Dendritic cell treated with granulocyte-macrophage colony-stimulating factor and Interleukin-4, amounts not matched to agents 40 ng/mL and 50 ng/mL, for 4 days (primary cell): ENCODE data around the gene RSRC2.
"Not testable (repeated sequence)": the region's sequence is repeated elsewhere in the genome, so short reads cannot be mapped to it uniquely, and the experiment has no call there.

Source experiments
- H3K27ac Mint-ChIP-seq: one replicate; pipeline ENCODE4 v1.8.0; 2022; ENCODE audit warnings: mild to moderate bottlenecking, mixed read lengths
- H3K27me3 Mint-ChIP-seq: one replicate; pipeline ENCODE4 v1.8.0; 2022; ENCODE audit warnings: mild to moderate bottlenecking, mixed read lengths
- H3K36me3 Mint-ChIP-seq: one replicate; pipeline ENCODE4 v1.8.0; 2022; ENCODE audit warnings: low read depth, mixed read lengths
- H3K4me1 Mint-ChIP-seq: one replicate; pipeline ENCODE4 v1.8.0; 2022; ENCODE audit warnings: low read depth, mixed read lengths
- H3K4me3 Mint-ChIP-seq: one replicate; pipeline ENCODE4 v1.8.0; 2022; ENCODE audit warnings: mild to moderate bottlenecking, moderate library complexity, mixed read lengths
- H3K9me3 Mint-ChIP-seq: one replicate; pipeline ENCODE4 v1.8.0; 2022; ENCODE audit warnings: mixed read lengths
- intact Hi-C: fragments of 100-400 bp; cut with micrococcal nuclease; formaldehyde crosslinking; loops from one replicate; pipeline ENCODE4 v1.15.0; 2022

RSRC2 gene, protein sequence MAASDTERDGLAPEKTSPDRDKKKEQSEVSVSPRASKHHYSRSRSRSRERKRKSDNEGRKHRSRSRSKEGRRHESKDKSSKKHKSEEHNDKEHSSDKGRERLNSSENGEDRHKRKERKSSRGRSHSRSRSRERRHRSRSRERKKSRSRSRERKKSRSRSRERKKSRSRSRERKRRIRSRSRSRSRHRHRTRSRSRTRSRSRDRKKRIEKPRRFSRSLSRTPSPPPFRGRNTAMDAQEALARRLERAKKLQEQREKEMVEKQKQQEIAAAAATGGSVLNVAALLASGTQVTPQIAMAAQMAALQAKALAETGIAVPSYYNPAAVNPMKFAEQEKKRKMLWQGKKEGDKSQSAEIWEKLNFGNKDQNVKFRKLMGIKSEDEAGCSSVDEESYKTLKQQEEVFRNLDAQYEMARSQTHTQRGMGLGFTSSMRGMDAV

GRCh38 chr12:122526683-122527477 lies at the start of gene RSRC2, which contains the start of gene KNTC1:
Gene RSRC2 (minus strand): TSS chr12:122526936. CDS start chr12:122526853, 83 bp downstream.
Gene KNTC1 (plus strand): TSS chr12:122527249. CDS start chr12:122530064, 2,815 bp downstream.
- Mint-ChIP-seq H3K4me3 (no peak within 1 kb of the TSS), H3K27ac (no peak within 1 kb of the TSS), H3K4me1 (peaks cover 9% of the 10 kb centered on the region), H3K27me3 (no peaks in the 10 kb centered on the region), H3K36me3 (peaks cover 29% of the 10 kb centered on the region), H3K9me3 (no peaks in the 10 kb centered on the region)
- intact Hi-C loops = loop anchor here (1.0 kb wide), 2 partner anchors 26 to 261 kb away; partner anchors contain the start of gene VPS33A

- H3K27me3 Mint-ChIP-seq = no peaks in the 10 kb centered on the region
- H3K4me3 Mint-ChIP-seq = no peak overlapping the region
- intact Hi-C loops = no loop called here
Observed at GRCh38 chr12:122571821-122572220, 45.1 kb upstream of the RSRC2 start.

GRCh38 chr12:122570006-122570405 lies 43.3 kb upstream of the RSRC2 start:
- H3K4me3 Mint-ChIP-seq, H3K27me3 Mint-ChIP-seq, H3K27ac Mint-ChIP-seq, H3K9me3 Mint-ChIP-seq, intact Hi-C loops, H3K4me1 Mint-ChIP-seq: not testable (repeated sequence)
- peaks cover 68% of the 10 kb centered on the region for H3K36me3 Mint-ChIP-seq

More at GRCh38 chr12:122571821-122572220, 45.1 kb upstream of the RSRC2 start:
- no peaks in the 10 kb centered on the region for H3K9me3 Mint-ChIP-seq
- H3K4me1 Mint-ChIP-seq = no peaks in the 10 kb centered on the region
- H3K36me3 Mint-ChIP-seq = peaks cover 79% of the 10 kb centered on the region
- H3K27ac Mint-ChIP-seq = no peak overlapping the region

GRCh38 chr12:122569288-122569687 lies 42.6 kb upstream of the RSRC2 start:
- Mint-ChIP-seq H3K27me3 (no peaks in the 10 kb centered on the region), H3K36me3 (peaks cover 61% of the 10 kb centered on the region), H3K27ac (no peak overlapping the region), H3K4me1 (no peaks in the 10 kb centered on the region), H3K4me3 (no peak overlapping the region), H3K9me3 (no peaks in the 10 kb centered on the region)
- intact Hi-C loops = no loop called here

DNA sequence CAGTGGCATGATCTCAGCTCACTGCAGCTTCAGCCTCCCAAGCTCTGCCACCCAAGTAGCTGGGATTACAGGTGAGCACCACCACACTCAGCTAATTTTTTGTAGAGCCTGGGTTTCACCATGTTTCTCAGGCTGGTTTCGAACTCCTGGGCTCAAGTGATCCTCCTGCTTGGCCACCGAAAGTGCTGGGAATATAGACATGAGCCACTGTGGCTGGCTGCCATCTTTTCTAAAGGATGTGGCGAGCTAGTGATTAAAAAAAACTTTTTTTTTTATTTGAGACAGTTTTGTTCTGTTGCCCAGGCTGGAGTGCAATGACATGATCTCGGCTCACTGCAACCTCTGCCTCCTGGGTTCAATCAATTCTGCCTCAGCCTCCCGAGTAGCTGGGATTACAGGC lies 40.1 kb upstream of the RSRC2 start:
- intact Hi-C loops, H3K4me1 Mint-ChIP-seq, H3K27me3 Mint-ChIP-seq: not testable (repeated sequence)

GRCh38 chr12:122563361-122563760 lies 36.6 kb upstream of the RSRC2 start:
- H3K9me3 Mint-ChIP-seq = no peaks in the 10 kb centered on the region
- peaks cover 40% of the 10 kb centered on the region for H3K36me3 Mint-ChIP-seq
- H3K4me1 Mint-ChIP-seq = peaks cover 6% of the 10 kb centered on the region
- no peaks in the 10 kb centered on the region for H3K27me3 Mint-ChIP-seq
- intact Hi-C loops = no loop called here
- no peak overlapping the region for H3K4me3 Mint-ChIP-seq
- H3K27ac Mint-ChIP-seq = no peak overlapping the region

More for the DNA sequence above, 40.1 kb upstream of the RSRC2 start:
- H3K36me3 Mint-ChIP-seq = peaks cover 60% of the 10 kb centered on the region
- H3K4me3 Mint-ChIP-seq, H3K9me3 Mint-ChIP-seq, H3K27ac Mint-ChIP-seq: not testable (repeated sequence)

DNA sequence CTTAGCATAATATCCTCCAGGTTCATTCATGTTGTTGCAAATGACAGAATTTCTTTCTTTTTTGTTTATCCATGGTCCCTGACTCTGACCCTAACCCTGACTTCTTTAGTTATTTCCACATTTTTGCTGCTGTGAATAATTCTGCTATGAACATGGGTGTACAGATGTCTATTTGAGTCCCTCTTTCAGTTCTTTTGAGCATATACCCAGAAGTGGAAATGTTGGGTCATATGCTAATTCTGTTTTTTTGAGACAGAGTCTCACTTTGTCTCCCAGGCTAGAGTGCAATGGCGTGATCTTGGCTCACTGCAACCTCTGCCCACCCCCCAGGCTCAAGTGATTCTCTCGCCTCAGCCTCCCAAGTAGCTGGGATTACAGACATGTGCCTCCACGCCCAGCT lies 33.4 kb upstream of the RSRC2 start:
- Mint-ChIP-seq H3K36me3 (peaks cover 50% of the 10 kb centered on the region), H3K4me3 (no peak overlapping the region), H3K9me3 (no peaks in the 10 kb centered on the region), H3K27ac (peak overlapping the region; percentile 50), H3K4me1 (peaks cover 6% of the 10 kb centered on the region), H3K27me3 (no peaks in the 10 kb centered on the region)
- intact Hi-C loops = no loop called here

DNA sequence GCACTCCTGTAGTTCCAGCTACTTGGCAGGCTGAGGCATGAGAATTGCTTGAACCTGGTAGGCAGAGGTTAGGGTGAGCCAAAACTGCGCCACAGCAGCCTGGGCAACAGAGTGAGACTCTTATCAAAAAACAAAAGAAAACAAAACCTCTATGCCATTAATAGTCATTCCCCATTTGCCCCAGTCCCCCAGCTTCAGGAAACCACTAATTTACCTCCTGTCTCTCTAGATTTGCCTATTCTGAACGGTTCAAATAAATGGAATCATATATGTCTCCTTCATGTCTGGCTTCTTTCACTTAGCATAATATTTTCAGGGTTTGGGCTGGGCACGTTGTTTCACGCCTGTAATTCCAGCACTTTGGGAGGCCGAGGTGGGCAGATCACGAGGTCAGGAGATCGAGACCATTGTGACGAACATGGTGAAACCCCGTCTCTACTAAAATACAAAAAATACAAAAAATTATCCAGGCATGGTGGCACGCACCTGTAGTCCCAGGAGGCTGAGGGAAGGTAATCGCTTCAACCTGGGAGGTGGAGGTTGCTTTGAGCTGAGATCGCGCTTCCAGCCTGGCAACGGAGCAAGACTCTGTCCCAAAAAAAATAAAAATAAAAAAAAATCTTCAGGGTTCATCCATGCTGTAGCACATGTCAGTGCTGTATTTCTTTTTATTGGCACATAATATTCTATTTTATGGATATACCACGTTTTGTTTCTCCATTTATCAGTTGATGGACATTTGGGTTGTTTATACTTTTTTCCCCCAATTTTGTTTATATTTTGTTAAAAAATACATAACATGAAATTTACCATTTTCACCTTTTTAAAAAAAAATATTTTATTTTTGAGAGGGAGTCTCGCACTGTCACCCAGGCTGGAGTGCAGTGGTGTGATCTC lies 32.3 kb upstream of the RSRC2 start:
- Mint-ChIP-seq H3K36me3 (peaks cover 50% of the 10 kb centered on the region), H3K27ac (no peak overlapping the region), H3K4me3 (no peak overlapping the region), H3K27me3 (no peaks in the 10 kb centered on the region), H3K9me3 (no peaks in the 10 kb centered on the region), H3K4me1 (peaks cover 6% of the 10 kb centered on the region)
- intact Hi-C loops = no loop called here

GRCh38 chr12:122547330-122547729 lies 20.6 kb upstream of the RSRC2 start:
- no peaks in the 10 kb centered on the region for H3K9me3 Mint-ChIP-seq
- H3K4me3 Mint-ChIP-seq = no peak overlapping the region
- no peaks in the 10 kb centered on the region for H3K27me3 Mint-ChIP-seq
- intact Hi-C loops = no loop called here
- H3K4me1 Mint-ChIP-seq = no peaks in the 10 kb centered on the region
- no peak overlapping the region for H3K27ac Mint-ChIP-seq
- H3K36me3 Mint-ChIP-seq = peaks cover 35% of the 10 kb centered on the region

- intact Hi-C loops = no loop called here
- no peaks in the 10 kb centered on the region for H3K4me1 Mint-ChIP-seq
- no peaks in the 10 kb centered on the region for H3K9me3 Mint-ChIP-seq
- H3K36me3 Mint-ChIP-seq = peaks cover 38% of the 10 kb centered on the region
- H3K27ac Mint-ChIP-seq = no peak overlapping the region
- no peak overlapping the region for H3K4me3 Mint-ChIP-seq
- no peaks in the 10 kb centered on the region for H3K27me3 Mint-ChIP-seq
Observed at GRCh38 chr12:122545855-122546254, 19.1 kb upstream of the RSRC2 start.

DNA sequence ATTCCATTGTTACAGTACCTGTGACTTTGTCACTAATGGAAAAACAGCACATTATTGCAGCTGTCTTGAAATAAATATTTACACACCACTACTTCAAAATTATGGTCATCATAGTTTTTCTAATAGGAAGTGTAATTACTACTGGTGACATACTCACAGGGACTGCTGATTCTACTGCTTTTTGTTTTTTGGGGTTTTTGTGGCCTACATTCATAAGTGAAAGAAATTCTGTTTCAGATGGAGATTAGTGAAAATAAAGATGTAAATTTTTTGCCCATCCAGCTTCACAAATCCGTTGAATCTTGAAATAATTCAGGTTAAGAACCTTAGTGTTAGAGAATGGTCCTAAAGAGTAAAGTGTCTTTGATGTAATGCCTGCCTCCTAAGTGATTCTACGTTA lies 17.8 kb upstream of the RSRC2 start:
- no peaks in the 10 kb centered on the region for H3K9me3 Mint-ChIP-seq
- no peaks in the 10 kb centered on the region for H3K27me3 Mint-ChIP-seq
- H3K4me3 Mint-ChIP-seq = no peak overlapping the region
- intact Hi-C loops = no loop called here
- H3K4me1 Mint-ChIP-seq = no peaks in the 10 kb centered on the region
- peaks cover 40% of the 10 kb centered on the region for H3K36me3 Mint-ChIP-seq
- no peak overlapping the region for H3K27ac Mint-ChIP-seq

DNA sequence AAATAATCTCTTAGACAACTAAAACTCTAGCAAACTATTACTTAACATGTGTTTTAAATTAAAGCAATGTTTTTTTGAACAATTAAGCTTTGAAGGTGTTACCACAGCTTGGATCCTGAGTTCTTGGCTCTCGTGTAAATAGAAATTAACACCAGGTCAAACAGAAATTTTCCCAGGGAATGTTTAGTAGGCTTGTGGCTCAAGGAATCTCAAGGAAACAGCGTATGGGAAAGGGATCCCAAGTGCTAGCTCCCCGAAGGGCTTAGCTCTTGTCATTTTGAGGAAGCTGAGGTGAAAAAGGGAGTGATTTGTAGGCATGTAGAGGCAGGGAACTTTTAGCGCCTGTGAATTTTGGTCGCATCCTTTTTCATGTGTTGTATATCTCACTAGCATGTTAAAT lies 11.8 kb upstream of the RSRC2 start:
- H3K27me3 Mint-ChIP-seq = no peaks in the 10 kb centered on the region
- no peak overlapping the region for H3K4me3 Mint-ChIP-seq
- no peaks in the 10 kb centered on the region for H3K4me1 Mint-ChIP-seq
- H3K9me3 Mint-ChIP-seq = no peaks in the 10 kb centered on the region
- intact Hi-C loops = no loop called here
- peaks cover 63% of the 10 kb centered on the region for H3K36me3 Mint-ChIP-seq
- no peak overlapping the region for H3K27ac Mint-ChIP-seq

DNA sequence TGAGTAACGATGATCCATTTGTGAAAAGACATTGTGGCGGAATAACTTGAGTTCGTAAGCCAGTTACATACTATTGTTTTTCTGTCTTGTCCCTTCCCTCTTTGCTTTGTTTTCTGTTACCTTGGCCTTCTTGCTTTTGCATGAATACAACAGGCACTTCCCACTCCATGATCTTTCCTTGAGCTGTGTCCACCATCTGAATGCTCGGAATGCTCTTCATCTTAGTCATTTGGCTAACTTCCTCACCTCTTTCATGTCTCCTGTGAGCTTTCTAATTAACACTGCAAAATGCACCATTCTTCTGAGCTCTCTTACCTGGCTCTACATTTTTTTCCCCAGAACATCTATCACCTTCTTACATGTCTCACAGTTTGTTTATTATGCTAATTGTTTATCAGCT lies 10.3 kb upstream of the RSRC2 start:
- intact Hi-C loops = no loop called here
- peaks cover 60% of the 10 kb centered on the region for H3K36me3 Mint-ChIP-seq
- no peak overlapping the region for H3K27ac Mint-ChIP-seq

More for the DNA sequence above, 10.3 kb upstream of the RSRC2 start:
- Mint-ChIP-seq H3K4me3 (no peak overlapping the region), H3K4me1 (no peaks in the 10 kb centered on the region), H3K9me3 (no peaks in the 10 kb centered on the region), H3K27me3 (no peaks in the 10 kb centered on the region)
